Ovary (tissue), 9 donors: ENCODE measurements around the gene SHLD1. TPM values are rescaled to one million over a fixed set of nuclear protein-coding genes. Genes with fewer than 3 reads are reported as not detected.

Experiments
- DNase-seq, 5 donors: peaks; one replicate each; pipeline ENCODE4 v3.0.0-alpha.2; 2019 to 2020
- H3K27ac ChIP-seq, 2 donors: fragments of 200-600 bp; one replicate each; pipeline versions ENCODE4 v1.5.1 to v1.8.0; 2019 to 2022
- H3K27me3 ChIP-seq: fragments of 200-600 bp; one replicate; pipeline ENCODE4 v1.8.0; 2022
- H3K36me3 ChIP-seq: fragments of 200-600 bp; sonication (generic); one replicate; pipeline ENCODE4 v1.5.1; 2019
- H3K4me1 ChIP-seq: one replicate; pipeline ENCODE4 v1.8.1; 2013; ENCODE audit warnings: mild to moderate bottlenecking, moderate library complexity; ENCODE audit not compliant: insufficient read depth
- H3K4me3 ChIP-seq: fragments of 200-600 bp; sonication (generic); one replicate; pipeline ENCODE4 v1.5.1; 2017
- H3K9me3 ChIP-seq, 2 donors: fragments of 200-600 bp in 1 of 2; sonication (generic) in 1 of 2; one replicate each; pipeline versions ENCODE4 v1.5.1 to v1.8.1; 2013 to 2019; ENCODE audit warnings: mild to moderate bottlenecking in 1 of 2, moderate library complexity in 1 of 2
- EP300 ChIP-seq: sonication (generic); formaldehyde crosslinking; IDR thresholded peaks from one replicate; pipeline ENCODE4 v1.6.1; 2017; ENCODE audit warnings: antibody characterized with exemption
- POLR2A ChIP-seq: fragments of 450-650 bp; IDR thresholded peaks from one replicate; pipeline ENCODE4 v1.6.1; 2017; ENCODE audit warnings: antibody characterized with exemption, mild to moderate bottlenecking, moderate library complexity
- WGBS, 3 donors: extraction: QIAGEN DNeasy Blood & Tissue Kit in 1 of 3; methylation state at CpG; one replicate each; pipeline versions ENCODE4 v1.1.5 to v1.1.7; 2013 to 2017; 5-methylcytosine and 5-hydroxymethylcytosine counted together
- intact Hi-C, 4 donors: fragments of 100-400 bp; cut with DNase I; formaldehyde crosslinking; loops; one replicate each; pipeline versions ENCODE4 v1.11.0 to v1.15.1; 2022 to 2023
- polyA plus RNA-seq, 2 donors: library from polyadenylated mRNA; stranded (reverse); fragments of 200-250 nt in 1 of 2; fragments of 350-450 nt in 1 of 2; fragmentation: Illumina TruSeq in 1 of 2; extraction: RNeasy Lipid Tissue Mini Kit (QIAGEN cat#74804) in 1 of 2; gene quantifications; one replicate each; pipeline ENCODE4 v1.2.3, GENCODE V29; 2013 to 2014
- total RNA-seq, 7 donors: library from RNA; depleted of rRNA in 2 of 7; stranded (reverse); fragments of >200 nt in 2 of 7; fragmentation: NEBNext Ultra II Directional in 3 of 7; extraction: Animal tissue kit (Norgen Biotek cat#: 25700) in 3 of 7; gene quantifications; one replicate each; pipeline versions ENCODE4 v1.1.0 to v1.2.4, GENCODE V29; 2016 to 2023
- TF ChIP-seq, protein P1 (sequence below), 3 donors: fragments of 450-650 bp in 2 of 3; fragments of 200-600 bp in 1 of 3; IDR thresholded peaks; one replicate each; pipeline versions ENCODE4 v1.5.1 to v1.8.0; 2016 to 2022; ENCODE audit warnings: antibody characterized with exemption in 3 of 3, mild to moderate bottlenecking in 1 of 3
- donor health status: DM: no; HTN: no; CAD: no; lungs with moderate emphysema.
- donor health status: DM: no; HTN: no; CAD: no.
- donor health status: Bipolar disorder and iron deficiency.
- donor health status: DM: yes; HTN: yes; CAD: no.
- donor health status: DM: no; HTN: no; CAD: no.
- donor health status: DM: yes; HTN: yes; CAD: no.

Gene SHLD1
- total and polyA plus RNA-seq, 9 donors, result 3.8 to 12.4 (median 7.2) TPM

GRCh38 chr20:5741089-5741488 lies 9.1 kb upstream of the SHLD1 start:
- DNase-seq, result no peak
- Histone ChIP-seq H3K27me3 (no peaks in the 10 kb centered on the region), H3K4me1 (no peaks in the 10 kb centered on the region), H3K9me3 (no peaks in the 10 kb centered on the region), H3K27ac (no peak overlapping the region), H3K36me3 (no peaks in the 10 kb centered on the region), H3K4me3 (no peak overlapping the region)
- intact Hi-C loops, result no loop called here
- WGBS, 3 donors, result 78 to 87% (median 86%) methylated on average over 2 of the region's 2 CpGs
- TF ChIP-seq, protein P1, sequence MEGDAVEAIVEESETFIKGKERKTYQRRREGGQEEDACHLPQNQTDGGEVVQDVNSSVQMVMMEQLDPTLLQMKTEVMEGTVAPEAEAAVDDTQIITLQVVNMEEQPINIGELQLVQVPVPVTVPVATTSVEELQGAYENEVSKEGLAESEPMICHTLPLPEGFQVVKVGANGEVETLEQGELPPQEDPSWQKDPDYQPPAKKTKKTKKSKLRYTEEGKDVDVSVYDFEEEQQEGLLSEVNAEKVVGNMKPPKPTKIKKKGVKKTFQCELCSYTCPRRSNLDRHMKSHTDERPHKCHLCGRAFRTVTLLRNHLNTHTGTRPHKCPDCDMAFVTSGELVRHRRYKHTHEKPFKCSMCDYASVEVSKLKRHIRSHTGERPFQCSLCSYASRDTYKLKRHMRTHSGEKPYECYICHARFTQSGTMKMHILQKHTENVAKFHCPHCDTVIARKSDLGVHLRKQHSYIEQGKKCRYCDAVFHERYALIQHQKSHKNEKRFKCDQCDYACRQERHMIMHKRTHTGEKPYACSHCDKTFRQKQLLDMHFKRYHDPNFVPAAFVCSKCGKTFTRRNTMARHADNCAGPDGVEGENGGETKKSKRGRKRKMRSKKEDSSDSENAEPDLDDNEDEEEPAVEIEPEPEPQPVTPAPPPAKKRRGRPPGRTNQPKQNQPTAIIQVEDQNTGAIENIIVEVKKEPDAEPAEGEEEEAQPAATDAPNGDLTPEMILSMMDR (IDR thresholded peaks at IDR 0.05), result no peak
- no peak for TF ChIP-seq EP300
- TF ChIP-seq POLR2A, result no peak

- 86 to 90% (median 86%) methylated on average over 2 of the region's 2 CpGs for WGBS, 3 donors
- TF ChIP-seq EP300 (no peak), POLR2A (no peak)
- TF ChIP-seq, protein P1 (IDR thresholded peaks at IDR 0.05), result no peak
- H3K27ac ChIP-seq, result no peak overlapping the region
- no peak overlapping the region for H3K4me3 ChIP-seq
- DNase-seq, result no peak
- intact Hi-C loops, result no loop called here
- H3K36me3 ChIP-seq, result no peaks in the 10 kb centered on the region
- no peaks in the 10 kb centered on the region for H3K9me3 ChIP-seq
- no peaks in the 10 kb centered on the region for H3K27me3 ChIP-seq
- H3K4me1 ChIP-seq, result no peaks in the 10 kb centered on the region
Measured at GRCh38 chr20:5742041-5742440, 8.2 kb upstream of the SHLD1 start.

DNA sequence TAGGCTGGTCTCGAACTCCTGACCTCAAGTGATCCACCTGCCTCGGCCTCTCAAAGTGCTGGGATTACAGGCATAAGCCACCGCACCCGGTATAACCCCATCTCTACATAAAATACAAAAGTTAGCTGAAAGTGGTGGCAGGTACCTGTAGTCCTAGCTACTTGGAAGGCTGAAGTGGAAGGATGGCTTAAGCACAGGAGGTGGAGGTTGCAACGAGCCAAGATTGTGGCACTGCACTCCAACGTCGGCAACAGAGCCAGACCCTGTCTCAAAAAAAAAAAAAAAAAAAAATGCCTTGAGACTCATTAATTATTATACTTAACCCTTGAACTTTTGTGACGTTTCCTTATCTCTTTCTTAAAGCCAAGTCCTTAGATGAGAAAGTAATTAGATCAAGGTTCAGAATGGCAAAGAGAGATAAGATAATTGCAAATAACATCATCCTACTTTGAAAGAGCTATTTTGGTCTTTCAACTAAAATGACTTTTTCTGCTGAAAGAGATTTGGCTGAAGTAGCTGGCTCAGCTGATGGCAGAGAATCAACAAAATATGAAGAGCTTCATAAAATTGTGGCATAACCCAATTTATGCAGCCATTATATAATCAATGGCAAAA lies 4.7 kb upstream of the SHLD1 start:
- intact Hi-C loops, result loop anchor here in 1 of 4 donors (2.0 kb wide), 1 partner anchor 43 kb away; no protein-coding TSS in a partner anchor
- H3K9me3 ChIP-seq, result no peaks in the 10 kb centered on the region
- 51% methylated on average over 8 of the region's 8 CpGs for WGBS, 3 donors
- no peak overlapping the region for H3K27ac ChIP-seq
- H3K4me1 ChIP-seq, result no peaks in the 10 kb centered on the region
- no peak overlapping the region for H3K4me3 ChIP-seq
- no peak for DNase-seq
- TF ChIP-seq EP300 (no peak), POLR2A (no peak)
- TF ChIP-seq, protein P1 (IDR thresholded peaks at IDR 0.05), result no peak
- no peaks in the 10 kb centered on the region for H3K27me3 ChIP-seq
- no peaks in the 10 kb centered on the region for H3K36me3 ChIP-seq

DNA sequence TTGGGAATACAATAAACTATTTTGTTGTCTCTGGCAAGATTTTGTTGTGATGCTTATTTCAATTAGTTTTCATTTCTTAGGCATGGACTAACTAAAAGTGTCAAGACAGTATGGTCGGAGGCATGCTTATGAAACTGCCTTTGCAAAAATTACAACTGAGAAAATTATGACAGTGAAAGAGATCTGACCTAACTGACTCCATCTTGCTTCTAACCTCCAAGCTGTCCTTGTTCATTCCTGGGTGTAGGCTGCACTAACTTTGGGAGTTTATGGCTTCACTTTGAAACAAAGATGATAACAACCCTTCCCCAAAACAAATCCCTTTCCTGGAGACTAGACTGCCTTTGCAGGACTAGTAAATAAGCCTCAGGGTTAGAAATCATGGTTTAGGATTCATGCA lies 4.1 kb upstream of the SHLD1 start:
- Histone ChIP-seq H3K27ac (no peak overlapping the region), H3K27me3 (no peaks in the 10 kb centered on the region), H3K4me1 (no peaks in the 10 kb centered on the region), H3K4me3 (no peak overlapping the region), H3K9me3 (no peaks in the 10 kb centered on the region), H3K36me3 (no peaks in the 10 kb centered on the region)
- no peak for DNase-seq
- no peak for TF ChIP-seq EP300
- TF ChIP-seq, protein P1 (IDR thresholded peaks at IDR 0.05), result no peak
- TF ChIP-seq POLR2A, result no peak
- intact Hi-C loops, result loop anchor here in 1 of 4 donors (2.0 kb wide), 1 partner anchor 43 kb away; no protein-coding TSS in a partner anchor
- WGBS, 3 donors, result 14 to 40% (median 19%) methylated on average over 1 of the region's 1 CpG
